ENCODE measurements around the gene ANK2. TPM values are rescaled to one million over a fixed set of nuclear protein-coding genes. Genes with fewer than 3 reads are reported as not detected.

The ANK2 gene
- total RNA-seq, 2 experiments from 2014 or later: 1.7 to 3.2 TPM

DNA sequence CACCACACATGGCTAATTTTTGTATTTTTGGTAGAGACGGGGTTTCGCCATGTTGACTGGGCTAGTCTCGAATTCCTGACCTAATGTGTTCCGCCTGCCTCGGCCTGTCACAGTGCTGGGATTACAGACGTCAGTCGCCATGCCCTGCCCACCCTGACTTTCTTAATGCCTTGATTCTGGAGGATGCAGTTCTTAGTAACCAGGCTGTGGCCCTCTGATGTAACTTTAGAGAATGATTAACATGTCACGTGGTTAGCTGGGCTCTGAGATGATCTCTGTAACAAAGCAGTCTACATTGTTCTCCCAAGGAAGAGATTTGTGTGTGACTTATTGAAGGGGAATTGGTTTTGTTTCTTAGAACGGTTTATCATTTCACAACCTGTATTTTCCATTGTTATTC lies 30.6 kb downstream of the ANK2 start:
- ChIA-PET POLR2A (no interaction called here), CTCF (no interaction called here)
- no peak for DNase-seq
- no peaks in the 10 kb centered on the region for H3K4me1 Mint-ChIP-seq (ENCODE audit: low read depth)
- no peaks in the 10 kb centered on the region for H3K27me3 Mint-ChIP-seq
- H3K36me3 Mint-ChIP-seq (ENCODE audit: low read depth): no peaks in the 10 kb centered on the region
- H3K9me3 Mint-ChIP-seq: no peaks in the 10 kb centered on the region
- no peak overlapping the region for H3K27ac Mint-ChIP-seq
- no peak overlapping the region for H3K4me3 Mint-ChIP-seq
- TF ChIP-seq CTCF (IDR thresholded peaks at IDR 0.05): no peak
- ATAC-seq: no peak
- intact Hi-C loops (cut with micrococcal nuclease): no loop called here

GRCh38 chr4:113080624-113081023 lies 31.2 kb downstream of the ANK2 start:
- Mint-ChIP-seq H3K27me3 (no peaks in the 10 kb centered on the region), H3K4me1 (ENCODE audit: low read depth) (no peaks in the 10 kb centered on the region), H3K36me3 (ENCODE audit: low read depth) (no peaks in the 10 kb centered on the region), H3K9me3 (no peaks in the 10 kb centered on the region), H3K4me3 (no peak overlapping the region), H3K27ac (no peak overlapping the region)
- CTCF ChIA-PET: no interaction called here
- intact Hi-C loops (cut with micrococcal nuclease): no loop called here
- DNase-seq (no peak), ATAC-seq (no peak)
- TF ChIP-seq CTCF (IDR thresholded peaks at IDR 0.05): no peak
- POLR2A ChIA-PET: no interaction called here

- Mint-ChIP-seq H3K36me3 (ENCODE audit: low read depth) (no peaks in the 10 kb centered on the region), H3K27me3 (no peaks in the 10 kb centered on the region), H3K4me1 (ENCODE audit: low read depth) (no peaks in the 10 kb centered on the region), H3K27ac (no peak overlapping the region), H3K9me3 (no peaks in the 10 kb centered on the region), H3K4me3 (no peak overlapping the region)
- TF ChIP-seq CTCF (IDR thresholded peaks at IDR 0.05): no peak
- no peak for ATAC-seq
- no peak for DNase-seq
- POLR2A ChIA-PET: no interaction called here
- intact Hi-C loops (cut with micrococcal nuclease): no loop called here
- CTCF ChIA-PET: no interaction called here
Measured at GRCh38 chr4:113083346-113083745, 33.9 kb downstream of the ANK2 start.

GRCh38 chr4:113086172-113086695 lies 36.8 kb downstream of the ANK2 start:
- CTCF ChIA-PET: no interaction called here
- no peak overlapping the region for H3K27ac Mint-ChIP-seq

DNA sequence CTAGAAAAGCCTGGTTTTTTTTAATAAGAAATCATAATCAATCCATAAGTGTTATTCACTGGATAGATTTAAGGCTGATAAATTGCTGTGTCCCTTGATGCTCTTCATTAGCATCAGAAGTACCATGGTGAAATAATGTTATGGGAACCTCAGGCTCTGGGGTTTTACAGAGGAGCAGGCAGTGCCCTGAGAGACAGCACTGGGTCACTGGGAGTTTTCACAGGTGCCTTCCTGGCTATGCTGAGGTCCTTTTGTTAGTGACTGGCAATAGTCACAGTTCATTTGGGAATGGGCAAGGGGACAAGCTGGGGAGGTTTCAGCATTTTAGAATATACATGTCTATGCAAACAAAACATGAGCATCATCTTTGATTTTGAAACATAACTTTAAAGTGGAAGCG lies 38.6 kb downstream of the ANK2 start:
- ATAC-seq (no peak), DNase-seq (no peak)
- no peak overlapping the region for H3K27ac Mint-ChIP-seq
- H3K9me3 Mint-ChIP-seq: no peaks in the 10 kb centered on the region
- H3K27me3 Mint-ChIP-seq: no peaks in the 10 kb centered on the region
- no peak overlapping the region for H3K4me3 Mint-ChIP-seq
- TF ChIP-seq CTCF (IDR thresholded peaks at IDR 0.05): no peak
- POLR2A ChIA-PET: no interaction called here
- H3K4me1 Mint-ChIP-seq (ENCODE audit: low read depth): no peaks in the 10 kb centered on the region
- intact Hi-C loops (cut with micrococcal nuclease): no loop called here
- H3K36me3 Mint-ChIP-seq (ENCODE audit: low read depth): no peaks in the 10 kb centered on the region
- CTCF ChIA-PET: no interaction called here

More at GRCh38 chr4:113086172-113086695, 36.8 kb downstream of the ANK2 start:
- H3K4me1 Mint-ChIP-seq (ENCODE audit: low read depth): no peaks in the 10 kb centered on the region
- H3K36me3 Mint-ChIP-seq (ENCODE audit: low read depth): no peaks in the 10 kb centered on the region
- no peaks in the 10 kb centered on the region for H3K9me3 Mint-ChIP-seq
- H3K27me3 Mint-ChIP-seq: no peaks in the 10 kb centered on the region
- no peak for TF ChIP-seq CTCF (IDR thresholded peaks at IDR 0.05)
- no peak overlapping the region for H3K4me3 Mint-ChIP-seq
- intact Hi-C loops (cut with micrococcal nuclease): no loop called here
- DNase-seq (no peak), ATAC-seq (no peak)
- POLR2A ChIA-PET: no interaction called here

Data from activated CD8-positive, alpha-beta T cell treated with anti-CD3 and anti-CD28 coated beads for 36 hours (primary cell).